Globus pallidus (tissue), 1 donor: ENCODE data around the gene COL5A3.
A peak's percentile ranks its signal among the peaks of the same experiment; 100 is the strongest.
"Not testable (repeated sequence)": the region's sequence is repeated elsewhere in the genome, so short reads cannot be mapped to it uniquely, and the experiment has no call there.

ENCODE experiments used
- DNase-seq: peaks from one replicate; pipeline ENCODE4 v3.0.0-alpha.2; 2015; ENCODE audit warnings: low spot score

Gene COL5A3

DNA sequence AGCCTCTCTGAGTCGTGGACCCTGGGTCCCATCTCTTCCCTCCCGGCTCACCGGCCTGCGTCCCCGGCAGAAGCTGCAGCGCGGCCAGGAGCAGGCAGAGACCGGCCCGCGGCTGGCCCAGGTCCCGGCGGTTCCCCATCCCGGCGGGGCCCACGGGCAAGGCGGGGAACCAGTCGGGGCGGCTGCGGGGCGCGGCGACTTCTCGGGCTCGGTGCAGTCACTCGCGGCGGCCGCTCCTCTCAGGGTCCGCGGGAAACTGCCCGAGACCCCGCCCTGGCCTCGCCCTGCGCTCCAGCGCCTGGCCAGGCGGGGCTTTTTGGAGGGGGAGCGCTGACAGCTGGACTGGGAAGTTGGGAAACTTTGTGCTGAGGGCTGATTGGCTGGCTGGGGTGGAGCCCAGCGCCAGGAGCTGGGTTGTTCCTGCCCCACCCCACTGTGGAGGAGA lies at the start of gene COL5A3:
TSS of gene COL5A3 (minus strand) at position 258 of the 445 bp plus-strand sequence. CDS start at position 139, 119 bp downstream.
- no peak for DNase-seq

DNA sequence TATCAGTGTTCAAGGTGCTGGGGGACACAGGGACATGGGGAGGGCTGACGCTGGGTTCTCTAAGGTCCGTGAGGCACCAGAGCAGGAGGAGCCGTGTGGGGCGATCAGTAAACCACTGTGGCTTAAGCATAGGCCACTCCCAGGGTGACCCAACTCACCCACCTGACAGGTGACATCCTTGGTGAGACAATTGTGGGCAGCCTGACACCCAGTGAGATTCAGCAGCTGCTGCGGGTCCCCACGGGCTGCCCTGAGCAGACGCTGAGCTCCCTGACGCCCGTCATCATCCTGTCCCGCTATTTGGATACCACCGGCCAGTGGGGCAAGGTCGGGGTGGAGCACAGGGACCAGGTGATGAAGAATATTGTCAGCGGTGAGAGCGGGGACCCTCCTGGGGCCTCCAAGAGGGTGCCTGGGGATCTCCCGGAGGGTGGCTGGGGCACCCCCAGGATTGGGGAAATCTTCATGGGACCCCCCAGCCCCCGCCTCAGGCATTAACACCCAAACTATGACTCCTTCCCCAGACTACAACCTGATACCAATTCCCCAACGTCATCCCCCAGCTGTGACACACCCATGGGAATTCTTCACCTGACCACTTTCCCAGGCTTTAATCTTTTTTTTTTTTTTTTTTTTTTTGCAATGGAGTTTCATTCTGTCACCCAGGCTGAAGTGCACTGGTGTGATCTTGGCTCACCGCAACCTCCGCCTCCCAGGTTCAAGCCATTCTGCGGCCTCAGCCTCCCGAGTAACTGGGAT lies 42.5 kb upstream of the COL5A3 start:
- DNase-seq = no peak

- DNase-seq = no peak
Observed at GRCh38 chr19:10049626-10050025, 39.3 kb upstream of the COL5A3 start.

DNA sequence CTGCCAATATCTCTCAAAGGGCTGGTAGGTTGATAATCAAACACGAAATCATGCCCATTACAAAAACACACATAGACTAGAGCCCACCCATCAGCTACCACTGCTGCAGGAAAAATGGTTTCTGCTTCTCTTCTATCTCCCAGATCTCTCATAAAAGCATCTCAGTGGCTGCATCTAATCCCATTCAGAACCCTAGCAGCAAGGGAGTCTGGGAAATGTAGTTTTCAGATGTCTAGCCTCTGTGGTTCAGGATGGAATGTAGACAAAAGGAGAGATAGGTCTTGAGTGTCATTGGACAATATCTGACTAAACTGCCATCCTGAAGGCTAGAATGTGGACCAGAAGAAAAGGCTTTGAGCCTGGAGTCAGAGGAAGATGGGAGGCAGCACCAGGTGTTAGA lies 35.1 kb upstream of the COL5A3 start:
- DNase-seq = no peak

DNA sequence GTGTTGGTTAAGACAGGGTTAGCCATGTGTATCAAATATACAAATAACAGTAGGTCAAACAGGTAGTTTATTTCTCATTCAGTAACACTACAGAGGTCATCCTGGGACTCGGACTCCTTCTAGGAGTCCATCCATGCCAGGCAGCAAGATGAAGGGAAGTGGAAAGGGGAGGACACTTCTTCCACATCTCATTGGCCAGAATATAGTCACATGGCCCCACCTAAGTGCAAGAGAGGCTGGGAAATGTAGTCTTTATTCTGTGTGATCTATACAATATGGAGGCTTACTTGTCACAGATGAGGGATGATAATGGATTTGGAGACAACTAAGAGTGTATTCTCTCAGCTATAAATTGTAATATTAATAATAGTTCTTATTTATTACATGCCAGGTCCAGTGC lies 34.1 kb upstream of the COL5A3 start:
- DNase-seq = no peak

GRCh38 chr19:10043286-10043927 lies 33.1 kb upstream of the COL5A3 start:
- DNase-seq = no peak

DNA sequence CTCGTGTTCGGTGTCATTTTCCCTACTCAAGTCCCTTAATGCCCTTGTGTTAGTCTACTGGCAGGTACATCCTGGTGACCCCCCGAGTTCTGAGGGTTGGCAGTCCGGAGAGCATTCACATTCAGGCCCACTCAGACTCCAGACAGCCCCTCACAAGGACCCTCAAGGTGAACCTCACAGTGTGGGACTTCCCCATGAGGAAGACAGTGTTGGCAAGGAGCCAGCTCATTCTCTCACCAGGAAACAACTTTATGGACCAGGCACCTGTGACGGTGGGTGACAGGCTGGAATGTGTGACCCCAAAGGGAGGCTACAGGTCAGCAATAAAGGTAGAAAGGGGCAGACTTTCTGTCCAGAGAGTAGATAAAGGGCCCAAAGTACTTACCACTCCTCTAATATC lies 27.5 kb upstream of the COL5A3 start:
- DNase-seq = no peak

DNA sequence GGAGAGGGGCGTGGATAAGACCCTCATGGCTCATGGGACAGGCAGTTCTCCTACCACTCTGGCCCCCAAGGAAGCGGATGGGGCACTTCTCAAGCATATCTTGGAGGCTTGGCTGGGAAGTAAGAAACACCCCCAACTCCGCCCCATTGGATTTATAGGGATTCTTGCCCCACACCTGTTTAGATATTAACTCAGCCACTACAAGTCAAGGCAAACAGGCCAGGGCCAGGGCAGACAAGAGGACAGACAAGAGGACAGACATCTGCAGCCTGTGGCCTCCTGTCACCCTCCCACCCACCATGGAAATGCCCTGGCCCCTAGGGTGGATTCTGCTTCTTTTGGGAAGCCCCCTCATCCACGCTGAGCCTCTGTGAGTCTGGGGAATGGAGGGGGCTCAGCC lies 27.1 kb upstream of the COL5A3 start:
- DNase-seq = no peak

DNA sequence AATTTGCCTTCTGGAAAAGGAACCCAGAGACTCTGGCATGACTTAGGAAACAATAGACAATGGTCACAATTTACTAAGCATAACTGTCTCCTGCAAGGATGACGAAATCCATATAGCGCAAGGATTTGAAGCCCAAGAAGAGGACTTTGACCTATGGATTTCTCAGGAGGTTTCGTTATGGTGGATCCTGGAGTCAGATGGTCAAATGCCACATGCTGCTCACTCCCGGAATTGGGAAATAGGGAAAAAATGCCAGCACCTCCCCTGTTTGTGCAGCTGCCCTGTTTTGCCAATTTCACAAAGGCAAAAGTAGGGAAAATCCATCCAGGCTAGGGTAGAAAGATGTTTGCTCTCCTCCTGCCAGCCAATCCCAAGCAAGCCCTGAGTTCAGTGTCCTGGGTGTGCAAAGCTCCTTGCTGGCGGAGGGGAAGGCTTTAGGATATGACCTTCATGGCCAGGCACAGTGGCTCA lies 26.3 kb upstream of the COL5A3 start:
- DNase-seq = no peak

- DNase-seq = no peak
Observed at GRCh38 chr19:10033614-10034013, 23.3 kb upstream of the COL5A3 start.

GRCh38 chr19:10027158-10027997 lies 17.1 kb upstream of the COL5A3 start:
- DNase-seq = peak; percentile 88

DNA sequence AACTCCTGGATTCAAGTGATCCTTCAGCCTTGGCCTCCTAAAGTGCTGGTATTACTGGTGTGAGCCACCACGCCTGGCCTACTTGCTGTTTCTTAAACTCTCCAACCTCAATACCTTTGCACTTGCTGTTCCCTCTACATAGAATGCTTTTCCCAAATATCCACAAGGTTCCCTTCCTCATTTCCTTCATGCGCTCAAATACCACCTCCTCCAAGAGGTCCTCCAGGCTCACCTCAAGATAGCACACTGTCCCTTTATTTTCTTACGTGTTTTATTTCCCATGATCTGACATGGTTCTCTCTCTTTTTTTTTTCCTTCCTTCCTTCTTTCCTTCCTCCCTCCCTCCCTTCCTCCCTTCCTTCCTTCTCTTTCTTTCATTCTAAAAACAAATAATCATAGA lies 16.4 kb upstream of the COL5A3 start:
- DNase-seq = no peak

DNA sequence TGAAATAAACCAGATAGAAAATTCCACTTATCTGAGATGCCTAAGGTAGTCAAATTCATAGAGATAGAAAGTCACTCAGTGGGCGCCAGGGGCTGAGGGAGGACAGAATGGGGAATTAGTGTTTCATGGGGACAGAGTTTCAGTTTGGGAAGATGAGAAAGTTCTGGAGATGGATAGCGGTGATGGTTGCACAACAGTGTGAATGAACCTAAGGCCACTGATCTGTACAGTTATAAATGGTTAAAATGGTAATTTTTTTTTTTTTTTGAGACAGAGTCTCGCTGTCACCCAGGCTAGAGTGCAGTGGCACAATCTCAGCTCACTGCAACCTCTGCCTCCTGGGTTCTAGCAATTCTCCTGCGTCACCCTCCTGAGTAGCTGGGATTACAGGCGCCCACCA lies 12.8 kb upstream of the COL5A3 start:
- not testable (repeated sequence) for DNase-seq

- no peak for DNase-seq
Observed at GRCh38 chr19:10021863-10022262, 11.6 kb upstream of the COL5A3 start.

DNA sequence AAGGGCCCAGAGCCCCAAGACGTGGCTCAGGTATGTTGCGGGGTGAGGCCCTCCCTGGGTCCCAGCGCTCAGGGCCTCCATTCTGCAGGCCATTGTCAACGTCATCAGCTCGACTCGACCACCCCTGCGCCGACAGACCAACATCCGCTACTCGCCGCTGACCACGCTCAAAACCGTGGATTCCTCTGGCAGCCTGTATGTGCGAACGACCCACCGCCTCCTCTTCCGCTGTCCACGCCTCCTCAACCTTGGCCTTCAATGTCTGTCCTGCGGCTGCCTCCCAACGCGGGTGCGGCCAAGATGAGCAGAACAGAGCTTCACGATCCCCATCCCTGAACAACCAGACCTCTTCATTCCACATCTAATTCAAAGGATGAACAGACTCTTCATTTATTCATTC lies 11.1 kb upstream of the COL5A3 start:
- DNase-seq = no peak

- DNase-seq = no peak
Observed at GRCh38 chr19:10020851-10021250, 10.5 kb upstream of the COL5A3 start.

DNA sequence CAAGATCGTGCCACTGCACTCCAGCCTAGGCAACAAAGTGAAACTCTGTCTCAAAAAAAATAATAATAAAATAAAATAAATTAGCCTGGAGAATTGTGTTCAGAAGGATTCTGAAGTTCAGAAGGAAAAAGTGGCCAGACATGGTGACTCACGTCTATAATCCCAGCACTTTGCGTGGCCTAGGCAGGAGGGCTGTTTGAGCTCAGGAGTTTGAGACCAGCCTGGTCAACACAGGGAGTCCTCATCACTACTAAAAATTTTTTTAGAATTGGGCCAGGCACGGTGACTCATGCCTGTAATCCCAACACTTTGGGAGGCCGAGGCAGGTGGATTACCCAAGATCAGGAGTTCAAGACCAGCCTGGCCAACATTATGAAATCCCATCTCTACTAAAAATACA lies 8.9 kb upstream of the COL5A3 start:
- DNase-seq = no peak

DNA sequence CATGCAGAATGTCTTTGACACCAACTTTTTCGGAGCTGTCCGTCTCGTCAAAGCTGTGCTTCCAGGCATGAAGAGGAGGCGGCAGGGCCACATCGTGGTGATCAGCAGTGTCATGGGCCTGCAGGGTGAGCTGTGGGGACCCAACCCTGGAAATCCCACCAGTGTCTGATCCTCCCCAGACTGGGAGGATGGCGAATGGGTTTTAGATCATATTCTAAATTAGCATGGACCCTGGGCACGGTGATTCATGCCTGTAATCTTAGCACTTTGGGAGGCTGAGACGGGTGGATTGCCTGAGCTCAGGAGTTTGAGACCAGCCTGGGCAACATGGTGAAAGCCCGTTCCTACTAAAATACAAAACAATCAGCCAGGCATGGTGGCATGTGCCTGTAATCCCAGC lies 8.5 kb upstream of the COL5A3 start:
- no peak for DNase-seq

- DNase-seq = no peak
Observed at GRCh38 chr19:10018263-10018662, 8.0 kb upstream of the COL5A3 start.

- no peak for DNase-seq
Observed at GRCh38 chr19:10013834-10014618, 3.7 kb upstream of the COL5A3 start.

- DNase-seq = no peak
Observed at GRCh38 chr19:10013316-10013715, 3.0 kb upstream of the COL5A3 start, which contains the start of gene RDH8. RDH8 (plus strand) TSS chr19:10013483; CDS start chr19:10013498, 15 bp downstream.

GRCh38 chr19:10011974-10012373 lies 1.7 kb upstream of the COL5A3 start:
- no peak for DNase-seq
